ENCODE results near the gene PHF19.
A peak's percentile ranks its signal among the peaks of the same experiment; 100 is the strongest.

Gene PHF19

GRCh38 chr9:120876842-120877240 is at the start of gene PHF19:
Gene PHF19 (minus strand): TSS chr9:120877188. CDS start chr9:120874741, 2,447 bp downstream.
- no peak for DNase-seq (ENCODE audit: low read depth, low spot score)

- no peak for DNase-seq (ENCODE audit: low read depth, low spot score)
Observed at GRCh38 chr9:120926397-120926928, 49.5 kb upstream of the PHF19 start, which contains the start of gene TRAF1. Gene TRAF1 (minus strand): TSS chr9:120926796. CDS start chr9:120926075, 721 bp downstream.

- no peak for DNase-seq (ENCODE audit: low read depth, low spot score)
Observed at GRCh38 chr9:120925535-120926396, 48.8 kb upstream of the PHF19 start.

GRCh38 chr9:120924698-120925534 is 47.9 kb upstream of the PHF19 start:
- no peak for DNase-seq (ENCODE audit: low read depth, low spot score)

- no peak for DNase-seq (ENCODE audit: low read depth, low spot score)
Observed at GRCh38 chr9:120923620-120924328, 46.8 kb upstream of the PHF19 start.

- no peak for DNase-seq (ENCODE audit: low read depth, low spot score)
Observed at GRCh38 chr9:120922404-120923195, 45.6 kb upstream of the PHF19 start.

- DNase-seq (ENCODE audit: low read depth, low spot score), result no peak
Observed at GRCh38 chr9:120921661-120922181, 44.7 kb upstream of the PHF19 start.

GRCh38 chr9:120920806-120921178 is 43.8 kb upstream of the PHF19 start:
- no peak for DNase-seq (ENCODE audit: low read depth, low spot score)

GRCh38 chr9:120919843-120920805 is 43.1 kb upstream of the PHF19 start:
- DNase-seq (ENCODE audit: low read depth, low spot score), result no peak

GRCh38 chr9:120918931-120919842 is 42.2 kb upstream of the PHF19 start:
- no peak for DNase-seq (ENCODE audit: low read depth, low spot score)

- DNase-seq (ENCODE audit: low read depth, low spot score), result no peak
Observed at GRCh38 chr9:120917929-120918762, 41.2 kb upstream of the PHF19 start.

GRCh38 chr9:120916991-120917880 is 40.2 kb upstream of the PHF19 start:
- DNase-seq (ENCODE audit: low read depth, low spot score), result no peak

GRCh38 chr9:120916588-120916987 is 39.6 kb upstream of the PHF19 start:
- DNase-seq (ENCODE audit: low read depth, low spot score), result peak; percentile 49

- DNase-seq (ENCODE audit: low read depth, low spot score), result no peak
Observed at GRCh38 chr9:120915854-120916470, 39.0 kb upstream of the PHF19 start.

GRCh38 chr9:120914953-120915352 is 38.0 kb upstream of the PHF19 start:
- DNase-seq (ENCODE audit: low read depth, low spot score), result no peak

GRCh38 chr9:120914396-120914795 is 37.4 kb upstream of the PHF19 start:
- no peak for DNase-seq (ENCODE audit: low read depth, low spot score)

Data from brain pericyte (primary cell).